ENCODE measurements around the gene KAZN.

Gene KAZN

GRCh38 chr1:14590411-14591180, 7.9 kb upstream of the KAZN start:
- DNase-seq (ENCODE audit: low read depth), result no peak

GRCh38 chr1:14591600-14591999, 6.9 kb upstream of the KAZN start:
- DNase-seq (ENCODE audit: low read depth), result no peak

GRCh38 chr1:14592004-14592631, 6.4 kb upstream of the KAZN start:
- no peak for DNase-seq (ENCODE audit: low read depth)

GRCh38 chr1:14593302-14593701, 5.2 kb upstream of the KAZN start:
- DNase-seq (ENCODE audit: low read depth), result no peak

- no peak for DNase-seq (ENCODE audit: low read depth)
Observed at GRCh38 chr1:14594045-14594444, 4.4 kb upstream of the KAZN start.

GRCh38 chr1:14596591-14596990, 1.9 kb upstream of the KAZN start:
- no peak for DNase-seq (ENCODE audit: low read depth)

- no peak for DNase-seq (ENCODE audit: low read depth)
Observed at GRCh38 chr1:14597343-14598006, 1.0 kb upstream of the KAZN start.

GRCh38 chr1:14598007-14598497, 433 bp upstream of the KAZN start:
- DNase-seq (ENCODE audit: low read depth), result no peak

GRCh38 chr1:14599183-14599791, 802 bp downstream of the KAZN start:
- DNase-seq (ENCODE audit: low read depth), result no peak

GRCh38 chr1:14599800-14600199, 1.3 kb downstream of the KAZN start:
- DNase-seq (ENCODE audit: low read depth), result no peak

- no peak for DNase-seq (ENCODE audit: low read depth)
Observed at GRCh38 chr1:14600405-14601112, 2.1 kb downstream of the KAZN start.

GRCh38 chr1:14602136-14602535, 3.7 kb downstream of the KAZN start:
- no peak for DNase-seq (ENCODE audit: low read depth)

GRCh38 chr1:14603645-14604044, 5.2 kb downstream of the KAZN start:
- no peak for DNase-seq (ENCODE audit: low read depth)

GRCh38 chr1:14604414-14604813, 5.9 kb downstream of the KAZN start:
- DNase-seq (ENCODE audit: low read depth), result no peak

- no peak for DNase-seq (ENCODE audit: low read depth)
Observed at GRCh38 chr1:14605945-14606344, 7.5 kb downstream of the KAZN start.

- no peak for DNase-seq (ENCODE audit: low read depth)
Observed at GRCh38 chr1:14606632-14607031, 8.1 kb downstream of the KAZN start.

- no peak for DNase-seq (ENCODE audit: low read depth)
Observed at GRCh38 chr1:14607295-14607694, 8.8 kb downstream of the KAZN start.

GRCh38 chr1:14608308-14608707, 9.8 kb downstream of the KAZN start:
- no peak for DNase-seq (ENCODE audit: low read depth)

- no peak for DNase-seq (ENCODE audit: low read depth)
Observed at GRCh38 chr1:14610761-14611160, 12.3 kb downstream of the KAZN start.

- DNase-seq (ENCODE audit: low read depth), result no peak
Observed at GRCh38 chr1:14611792-14612191, 13.3 kb downstream of the KAZN start.

- no peak for DNase-seq (ENCODE audit: low read depth)
Observed at GRCh38 chr1:14612256-14612655, 13.8 kb downstream of the KAZN start.

GRCh38 chr1:14613926-14614325, 15.4 kb downstream of the KAZN start:
- no peak for DNase-seq (ENCODE audit: low read depth)

All from activated T-helper 1 cell treated with Interleukin-2 at 50 U/mL for 16 hours (primary cell).